Measurements from ENCODE around the gene PEX7. TPM values are rescaled to one million over a fixed set of nuclear protein-coding genes. Genes with fewer than 3 reads are reported as not detected.

The PEX7 gene
- total and polyA plus RNA-seq, 2 donors (not counting 1 experiment from before 2014, with no cell fraction given), result 10.2 to 18.0 TPM

GRCh38 chr6:136963259-136963658, 140.9 kb downstream of the PEX7 start:
- Histone ChIP-seq H3K36me3 (ENCODE audit: control insufficient read depth, insufficient read depth, low read length) (no peaks in the 10 kb centered on the region), H3K9me3 (ENCODE audit: control insufficient read depth, insufficient read depth, low read depth, low read length) (no peaks in the 10 kb centered on the region), H3K4me2 (ENCODE audit: extremely low read depth, insufficient read depth, low read length) (no peak overlapping the region), H3K27ac (ENCODE audit: insufficient read depth, low read length) (no peak overlapping the region), H3K79me2 (ENCODE audit: control insufficient read depth, insufficient read depth, low read length) (no peaks in the 10 kb centered on the region), H3K9ac (ENCODE audit: insufficient read depth, low read length) (no peak overlapping the region), H3K4me1 (ENCODE audit: control insufficient read depth, extremely low read depth, insufficient read depth, low read length) (no peaks in the 10 kb centered on the region), H2AFZ (ENCODE audit: low read length) (no peak overlapping the region), H4K20me1 (ENCODE audit: control insufficient read depth, extremely low read depth, insufficient read depth, low read length) (no peaks in the 10 kb centered on the region), H3K4me3 (replicated peaks in 1 of 4; ENCODE audit: control extremely low read depth in 1 of 4, insufficient read depth in 1 of 4, low read depth in 3 of 4, low read length in 4 of 4) (no peak overlapping the region), H3K27me3 (ENCODE audit: control insufficient read depth, insufficient read depth, low read length) (no peaks in the 10 kb centered on the region)
- DNase-seq (ENCODE audit: low read depth in 2 of 2), result no peak
- TF ChIP-seq EZH2 (IDR thresholded peaks at IDR 0.05; ENCODE audit: low read length, missing control alignments) (no peak), CTCF (conservative IDR thresholded peaks at IDR 0.05 in 1 of 2, IDR thresholded peaks at IDR 0.05 in 1 of 2; ENCODE audit: low read depth in 1 of 2, low read length in 2 of 2) (no peak)

Other genes starting within 250 kb of the PEX7 start
- gene MAP3K5, start 30.1 kb upstream of the PEX7 start, total RNA-seq, result 45.2 and 62.6 TPM in 2 replicates
- gene MAP3K5, start 30.1 kb upstream of the PEX7 start, polyA plus RNA-seq, result 10.9 and 20.4 TPM in 2 replicates
- not detected in 2 replicates for gene SLC35D3, start 99.7 kb downstream of the PEX7 start, total RNA-seq
- not detected in 2 replicates for gene SLC35D3, start 99.7 kb downstream of the PEX7 start, polyA plus RNA-seq
- gene IL20RA, start 222.4 kb downstream of the PEX7 start, total RNA-seq, result 0.33 and 0.77 TPM in 2 replicates
- gene IL20RA, start 222.4 kb downstream of the PEX7 start, polyA plus RNA-seq, result 0.10 and 0.43 TPM in 2 replicates

Measured in fibroblast of lung (primary cell).